ENCODE data around the gene RPS18.
"Not testable (repeated sequence)": the region's sequence is repeated elsewhere in the genome, so short reads cannot be mapped to it uniquely, and the experiment has no call there.

RPS18 gene

DNA sequence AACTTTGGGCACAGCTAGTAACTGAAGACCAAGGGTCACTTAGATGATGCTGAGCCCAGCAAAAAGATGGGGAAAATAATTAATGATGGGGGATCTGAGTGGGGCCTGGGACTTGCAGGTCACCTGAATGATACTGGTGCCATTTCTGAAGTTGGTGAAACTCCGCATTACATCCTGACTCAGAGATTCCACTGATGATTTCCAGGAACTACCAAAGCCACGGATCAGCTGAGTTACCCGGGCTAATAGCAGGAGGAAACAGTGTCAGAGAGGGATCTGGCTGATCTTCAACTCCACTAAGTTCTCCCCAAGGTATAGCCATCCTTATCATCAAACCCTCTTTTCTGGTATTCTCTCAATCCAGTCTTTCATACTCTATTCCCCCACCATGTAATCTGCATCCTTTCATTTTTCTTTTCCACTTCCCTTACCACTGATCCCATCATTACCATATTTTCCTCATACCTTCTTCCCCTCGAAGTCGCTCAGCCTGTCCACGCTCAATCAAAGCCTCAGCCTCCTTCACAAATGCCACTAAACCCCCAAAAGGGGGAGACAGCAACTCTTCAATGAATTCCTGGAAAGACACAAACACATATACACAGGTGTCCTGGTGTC, 20.4 kb upstream of the RPS18 start:
- H3K4me3 ChIP-seq (replicated peaks in 1 of 2; ENCODE audit: low read depth in 2 of 2, low read length in 2 of 2): no peak overlapping the region
- peak in 1 of 2 donors; percentile 18 for DNase-seq (ENCODE audit: low read depth in 2 of 2)
- TF ChIP-seq, protein P1, sequence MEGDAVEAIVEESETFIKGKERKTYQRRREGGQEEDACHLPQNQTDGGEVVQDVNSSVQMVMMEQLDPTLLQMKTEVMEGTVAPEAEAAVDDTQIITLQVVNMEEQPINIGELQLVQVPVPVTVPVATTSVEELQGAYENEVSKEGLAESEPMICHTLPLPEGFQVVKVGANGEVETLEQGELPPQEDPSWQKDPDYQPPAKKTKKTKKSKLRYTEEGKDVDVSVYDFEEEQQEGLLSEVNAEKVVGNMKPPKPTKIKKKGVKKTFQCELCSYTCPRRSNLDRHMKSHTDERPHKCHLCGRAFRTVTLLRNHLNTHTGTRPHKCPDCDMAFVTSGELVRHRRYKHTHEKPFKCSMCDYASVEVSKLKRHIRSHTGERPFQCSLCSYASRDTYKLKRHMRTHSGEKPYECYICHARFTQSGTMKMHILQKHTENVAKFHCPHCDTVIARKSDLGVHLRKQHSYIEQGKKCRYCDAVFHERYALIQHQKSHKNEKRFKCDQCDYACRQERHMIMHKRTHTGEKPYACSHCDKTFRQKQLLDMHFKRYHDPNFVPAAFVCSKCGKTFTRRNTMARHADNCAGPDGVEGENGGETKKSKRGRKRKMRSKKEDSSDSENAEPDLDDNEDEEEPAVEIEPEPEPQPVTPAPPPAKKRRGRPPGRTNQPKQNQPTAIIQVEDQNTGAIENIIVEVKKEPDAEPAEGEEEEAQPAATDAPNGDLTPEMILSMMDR (IDR thresholded peaks at IDR 0.05; ENCODE audit: low read depth, low read length): no peak

DNA sequence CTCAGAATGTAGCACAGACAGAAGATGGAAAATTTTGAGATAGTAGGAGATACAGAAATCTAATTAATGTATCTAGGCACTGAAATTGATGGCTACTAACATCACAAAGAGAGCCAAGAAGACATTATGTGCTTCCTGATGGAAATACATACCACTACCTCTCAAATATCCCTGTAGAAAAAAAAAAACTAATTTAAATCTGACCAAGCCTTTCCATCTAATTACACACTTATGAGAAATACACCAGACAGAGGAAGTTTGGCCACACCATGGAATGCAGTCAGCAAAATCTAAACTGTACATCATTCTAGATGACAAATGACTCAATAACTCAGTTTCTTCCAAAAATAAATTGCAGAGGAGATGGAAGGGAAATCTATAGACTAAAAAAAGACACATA, 19.1 kb upstream of the RPS18 start:
- no peak overlapping the region for H3K4me3 ChIP-seq (replicated peaks in 1 of 2; ENCODE audit: low read depth in 2 of 2, low read length in 2 of 2)
- peak in 1 of 2 donors; percentile 38 for DNase-seq (ENCODE audit: low read depth in 2 of 2)
- TF ChIP-seq, protein P1 (IDR thresholded peaks at IDR 0.05; ENCODE audit: low read depth, low read length): no peak

DNA sequence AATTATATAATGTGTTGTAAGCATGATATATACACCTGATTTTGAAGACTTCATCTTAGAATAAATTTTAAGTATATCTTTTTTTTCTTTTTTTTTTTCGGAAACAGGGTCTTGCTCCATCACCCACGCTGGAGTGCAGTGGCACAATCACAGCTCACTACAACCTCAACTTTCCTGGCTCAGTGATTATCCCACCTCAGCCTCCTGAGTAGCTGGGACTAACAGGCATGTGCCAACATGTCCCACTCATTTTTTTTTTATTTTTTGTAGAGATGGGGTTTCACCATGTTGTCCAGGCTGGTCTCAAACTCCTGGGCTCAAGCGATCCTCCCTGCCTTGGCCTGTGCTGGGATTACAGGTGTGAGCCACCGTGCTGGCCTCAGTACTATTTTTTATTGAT, 17.3 kb upstream of the RPS18 start:
- no peak overlapping the region for H3K4me3 ChIP-seq (replicated peaks in 1 of 2; ENCODE audit: low read depth in 2 of 2, low read length in 2 of 2)
- DNase-seq (ENCODE audit: low read depth in 2 of 2): no peak
- TF ChIP-seq, protein P1 (IDR thresholded peaks at IDR 0.05; ENCODE audit: low read depth, low read length): no peak

DNA sequence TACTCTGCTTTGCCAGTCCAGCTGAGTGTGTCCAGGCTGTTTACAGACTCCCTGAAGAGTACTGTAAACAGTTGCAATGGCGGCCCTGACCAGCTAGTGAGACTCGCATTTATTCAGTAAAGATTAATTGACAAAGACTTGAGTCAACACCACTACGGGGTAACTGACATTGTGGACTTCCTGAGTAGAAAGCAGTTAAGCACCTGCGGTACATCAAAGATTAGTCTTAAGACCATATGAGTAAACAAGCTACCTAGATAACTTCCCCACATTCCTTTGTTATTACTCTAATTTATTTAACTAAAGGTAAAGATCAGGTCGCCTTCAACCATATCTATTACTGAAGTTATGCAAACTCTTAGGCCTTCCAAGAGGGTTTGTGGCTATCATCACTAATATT, 12.8 kb upstream of the RPS18 start:
- TF ChIP-seq, protein P1 (IDR thresholded peaks at IDR 0.05; ENCODE audit: low read depth, low read length): no peak
- no peak overlapping the region for H3K4me3 ChIP-seq (replicated peaks in 1 of 2; ENCODE audit: low read depth in 2 of 2, low read length in 2 of 2)
- DNase-seq (ENCODE audit: low read depth in 2 of 2): no peak

DNA sequence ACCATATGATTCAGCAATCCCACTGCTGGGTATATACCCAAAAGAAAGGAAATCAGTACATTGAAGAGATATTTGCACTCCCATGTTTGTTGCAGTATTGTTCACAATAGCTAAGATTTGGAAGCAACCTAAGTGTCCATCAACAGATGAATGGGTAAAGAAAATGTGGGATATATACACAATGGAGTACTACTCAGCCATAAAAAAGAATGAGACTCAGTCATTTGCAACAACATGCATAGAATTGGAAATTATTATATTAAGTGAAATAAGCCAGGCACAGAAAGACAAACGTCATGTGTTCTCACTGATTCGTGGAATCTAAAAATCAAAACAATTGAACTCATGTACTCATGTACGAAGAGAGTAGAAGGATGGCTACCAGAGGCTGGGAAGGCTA, 9.4 kb upstream of the RPS18 start:
- not testable (repeated sequence) for DNase-seq (ENCODE audit: low read depth in 2 of 2); H3K4me3 ChIP-seq (replicated peaks in 1 of 2; ENCODE audit: low read depth in 2 of 2, low read length in 2 of 2)

DNA sequence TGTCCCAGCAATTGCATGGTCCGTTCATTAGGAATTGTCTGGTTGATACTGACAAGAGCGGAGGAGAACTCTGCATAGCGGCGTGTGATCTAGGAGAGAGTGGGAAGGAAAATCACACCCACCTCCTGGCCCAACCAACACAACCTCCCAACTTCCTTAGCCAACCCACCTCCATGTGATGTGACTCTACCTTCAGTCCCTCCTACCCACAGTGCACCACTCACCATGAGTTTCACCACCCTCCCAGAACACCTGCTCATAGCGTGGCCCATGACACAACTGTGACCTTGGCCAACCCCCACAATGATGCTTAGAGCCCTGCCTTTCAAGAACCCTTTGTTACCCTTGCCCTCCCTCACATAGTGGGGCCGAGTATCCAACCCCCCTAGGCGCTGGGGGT, 7.9 kb upstream of the RPS18 start:
- TF ChIP-seq, protein P1 (IDR thresholded peaks at IDR 0.05; ENCODE audit: low read depth, low read length): no peak
- H3K4me3 ChIP-seq (replicated peaks in 1 of 2; ENCODE audit: low read depth in 2 of 2, low read length in 2 of 2): no peak overlapping the region
- DNase-seq (ENCODE audit: low read depth in 2 of 2): no peak

DNA sequence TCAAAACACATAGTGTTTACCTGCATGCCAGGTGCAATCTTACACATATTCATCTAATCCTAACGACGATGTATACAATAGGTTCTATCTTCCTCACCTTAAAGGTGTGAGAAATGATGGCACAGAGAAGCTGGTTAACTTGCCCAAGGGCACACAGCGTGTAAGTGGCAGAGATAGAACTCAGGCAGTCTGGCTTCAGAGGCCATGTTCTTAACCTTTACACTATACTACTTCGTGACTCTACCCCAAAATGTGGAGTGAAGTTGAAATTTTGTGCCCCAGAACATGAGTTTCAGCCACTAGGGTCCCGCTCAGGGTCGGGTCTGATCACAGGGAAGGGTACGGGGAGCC, 783 bp upstream of the RPS18 start:
- TF ChIP-seq, protein P1 (IDR thresholded peaks at IDR 0.05; ENCODE audit: low read depth, low read length): no peak

More for the DNA sequence above, 783 bp upstream of the RPS18 start:
- DNase-seq (ENCODE audit: low read depth in 2 of 2): no peak
- H3K4me3 ChIP-seq (replicated peaks in 1 of 2; ENCODE audit: low read depth in 2 of 2, low read length in 2 of 2): peak overlapping the region; percentile 84 to 95

Data from cardiac fibroblast (primary cell).